Nephron (organoid): Measurements from ENCODE around the gene CCL24.
"Not testable (repeated sequence)": the region's sequence is repeated elsewhere in the genome, so short reads cannot be mapped to it uniquely, and the experiment has no call there.

Experiments
- H3K27ac Mint-ChIP-seq, 3 experiments: 2 replicates each; pipeline ENCODE4 v1.8.0; 2020; ENCODE audit warnings: mixed read lengths in 3 of 3, mild to moderate bottlenecking in 2 of 3, moderate library complexity in 1 of 3
- H3K27me3 Mint-ChIP-seq: 2 replicates; pipeline ENCODE4 v1.8.0; 2021; ENCODE audit warnings: low read depth, mild to moderate bottlenecking, moderate library complexity, mixed read lengths
- H3K36me3 Mint-ChIP-seq: 2 replicates; pipeline ENCODE4 v1.8.0; 2020; ENCODE audit warnings: low read depth, mixed read lengths
- H3K4me1 Mint-ChIP-seq: 2 replicates; pipeline ENCODE4 v1.8.0; 2020; ENCODE audit warnings: mixed read lengths
- H3K4me3 Mint-ChIP-seq, 3 experiments: 2 replicates each; pipeline ENCODE4 v1.8.0; 2020; ENCODE audit warnings: mild to moderate bottlenecking in 3 of 3, mixed read lengths in 3 of 3, moderate library complexity in 2 of 3
- H3K9me3 Mint-ChIP-seq: 2 replicates; pipeline ENCODE4 v1.8.0; 2020; ENCODE audit warnings: mixed read lengths
- TF ChIP-seq, protein P1 (sequence below), 3 experiments: fragments of 200-600 bp; sonication (generic); IDR thresholded peaks; one replicate each; pipeline ENCODE4 v1.5.0; 2021; ENCODE audit warnings: antibody characterized with exemption in 3 of 3; ENCODE audit not compliant: unreplicated experiment in 3 of 3

CCL24 gene

GRCh38 chr7:75850235-75850634 is 36.6 kb upstream of the CCL24 start:
- Mint-ChIP-seq H3K36me3 (no peaks in the 10 kb centered on the region), H3K27ac (no peak overlapping the region), H3K27me3 (peaks cover 5% of the 10 kb centered on the region), H3K4me1 (no peaks in the 10 kb centered on the region), H3K4me3 (no peak overlapping the region), H3K9me3 (no peaks in the 10 kb centered on the region)
- TF ChIP-seq, protein P1, sequence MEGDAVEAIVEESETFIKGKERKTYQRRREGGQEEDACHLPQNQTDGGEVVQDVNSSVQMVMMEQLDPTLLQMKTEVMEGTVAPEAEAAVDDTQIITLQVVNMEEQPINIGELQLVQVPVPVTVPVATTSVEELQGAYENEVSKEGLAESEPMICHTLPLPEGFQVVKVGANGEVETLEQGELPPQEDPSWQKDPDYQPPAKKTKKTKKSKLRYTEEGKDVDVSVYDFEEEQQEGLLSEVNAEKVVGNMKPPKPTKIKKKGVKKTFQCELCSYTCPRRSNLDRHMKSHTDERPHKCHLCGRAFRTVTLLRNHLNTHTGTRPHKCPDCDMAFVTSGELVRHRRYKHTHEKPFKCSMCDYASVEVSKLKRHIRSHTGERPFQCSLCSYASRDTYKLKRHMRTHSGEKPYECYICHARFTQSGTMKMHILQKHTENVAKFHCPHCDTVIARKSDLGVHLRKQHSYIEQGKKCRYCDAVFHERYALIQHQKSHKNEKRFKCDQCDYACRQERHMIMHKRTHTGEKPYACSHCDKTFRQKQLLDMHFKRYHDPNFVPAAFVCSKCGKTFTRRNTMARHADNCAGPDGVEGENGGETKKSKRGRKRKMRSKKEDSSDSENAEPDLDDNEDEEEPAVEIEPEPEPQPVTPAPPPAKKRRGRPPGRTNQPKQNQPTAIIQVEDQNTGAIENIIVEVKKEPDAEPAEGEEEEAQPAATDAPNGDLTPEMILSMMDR (IDR thresholded peaks at IDR 0.05; ENCODE audit: unreplicated experiment in 3 of 3): no peak

- TF ChIP-seq, protein P1 (IDR thresholded peaks at IDR 0.05; ENCODE audit: unreplicated experiment in 3 of 3): no peak
- Mint-ChIP-seq H3K4me3 (no peak overlapping the region), H3K4me1 (no peaks in the 10 kb centered on the region), H3K27me3 (peaks cover 5% of the 10 kb centered on the region), H3K9me3 (no peaks in the 10 kb centered on the region), H3K36me3 (no peaks in the 10 kb centered on the region), H3K27ac (no peak overlapping the region)
Observed at GRCh38 chr7:75849573-75849972, 36.0 kb upstream of the CCL24 start.

- Mint-ChIP-seq H3K9me3 (no peaks in the 10 kb centered on the region), H3K4me3 (no peak overlapping the region), H3K4me1 (peaks cover 11% of the 10 kb centered on the region), H3K27me3 (peaks cover 5% of the 10 kb centered on the region), H3K36me3 (no peaks in the 10 kb centered on the region), H3K27ac (no peak overlapping the region)
- TF ChIP-seq, protein P1 (IDR thresholded peaks at IDR 0.05; ENCODE audit: unreplicated experiment in 3 of 3): no peak
Observed at GRCh38 chr7:75847707-75848106, 34.1 kb upstream of the CCL24 start.

- H3K4me3 Mint-ChIP-seq, H3K9me3 Mint-ChIP-seq, H3K36me3 Mint-ChIP-seq, H3K27me3 Mint-ChIP-seq: not testable (repeated sequence)
- Mint-ChIP-seq H3K27ac (peak overlapping the region in 2 of 3 experiments; percentile 45 to 53), H3K4me1 (peaks cover 17% of the 10 kb centered on the region)
Observed at GRCh38 chr7:75845132-75845531, 31.5 kb upstream of the CCL24 start.

GRCh38 chr7:75844158-75844557 is 30.6 kb upstream of the CCL24 start:
- H3K9me3 Mint-ChIP-seq: no peaks in the 10 kb centered on the region
- H3K27ac Mint-ChIP-seq: peak overlapping the region; percentile 91 to 98 (median 97)
- TF ChIP-seq, protein P1 (IDR thresholded peaks at IDR 0.05; ENCODE audit: unreplicated experiment in 3 of 3): no peak
- peaks cover 17% of the 10 kb centered on the region for H3K4me1 Mint-ChIP-seq
- H3K36me3 Mint-ChIP-seq: no peaks in the 10 kb centered on the region
- peaks cover 10% of the 10 kb centered on the region for H3K27me3 Mint-ChIP-seq
- H3K4me3 Mint-ChIP-seq: no peak overlapping the region

- Mint-ChIP-seq H3K27ac (peak overlapping the region; percentile 91 to 98 (median 97)), H3K27me3 (peaks cover 10% of the 10 kb centered on the region), H3K36me3 (no peaks in the 10 kb centered on the region), H3K9me3 (no peaks in the 10 kb centered on the region), H3K4me3 (no peak overlapping the region), H3K4me1 (peaks cover 17% of the 10 kb centered on the region)
- TF ChIP-seq, protein P1 (IDR thresholded peaks at IDR 0.05; ENCODE audit: unreplicated experiment in 3 of 3): no peak
Observed at GRCh38 chr7:75843613-75844116, 30.1 kb upstream of the CCL24 start.
